SW 1271 (cell line): Measurements from ENCODE around the gene CNST.
"Not testable (repeated sequence)": the region's sequence is repeated elsewhere in the genome, so short reads cannot be mapped to it uniquely, and the experiment has no call there.

Experiments
- DNase-seq, 2 experiments: peaks; one replicate each; lab custom pipeline; 2025; lab: John Stamatoyannopoulos, UW

The CNST gene

GRCh38 chr1:246558041-246558440 lies 8.2 kb upstream of the CNST start:
- no peak for DNase-seq

- no peak for DNase-seq
These were observed 6.9 kb upstream of the CNST start for GRCh38 chr1:246559310-246559709.

DNA sequence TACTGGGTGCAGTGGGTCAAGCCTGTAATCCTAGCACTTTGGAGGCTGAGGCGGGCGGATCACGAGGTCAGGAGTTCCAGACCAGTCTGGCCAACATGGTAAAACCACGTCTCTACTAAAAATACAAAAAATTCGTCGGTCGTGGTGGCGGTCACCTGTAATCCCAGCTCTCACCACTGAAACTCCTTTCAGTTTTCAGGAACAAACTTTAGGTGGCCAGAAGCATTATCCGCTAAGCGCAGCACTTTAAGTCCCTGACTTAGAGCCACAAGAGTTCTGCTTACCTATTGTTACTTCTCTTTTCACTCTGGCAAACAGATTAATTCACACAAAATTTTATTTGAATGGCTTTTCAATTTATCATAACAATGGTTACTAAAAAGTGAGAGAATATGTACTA lies 5.4 kb upstream of the CNST start:
- not testable (repeated sequence) for DNase-seq

GRCh38 chr1:246564839-246565750 lies 1.2 kb upstream of the CNST start:
- DNase-seq: no peak

- DNase-seq: no peak
These were observed 517 bp upstream of the CNST start for GRCh38 chr1:246565751-246566127.

DNA sequence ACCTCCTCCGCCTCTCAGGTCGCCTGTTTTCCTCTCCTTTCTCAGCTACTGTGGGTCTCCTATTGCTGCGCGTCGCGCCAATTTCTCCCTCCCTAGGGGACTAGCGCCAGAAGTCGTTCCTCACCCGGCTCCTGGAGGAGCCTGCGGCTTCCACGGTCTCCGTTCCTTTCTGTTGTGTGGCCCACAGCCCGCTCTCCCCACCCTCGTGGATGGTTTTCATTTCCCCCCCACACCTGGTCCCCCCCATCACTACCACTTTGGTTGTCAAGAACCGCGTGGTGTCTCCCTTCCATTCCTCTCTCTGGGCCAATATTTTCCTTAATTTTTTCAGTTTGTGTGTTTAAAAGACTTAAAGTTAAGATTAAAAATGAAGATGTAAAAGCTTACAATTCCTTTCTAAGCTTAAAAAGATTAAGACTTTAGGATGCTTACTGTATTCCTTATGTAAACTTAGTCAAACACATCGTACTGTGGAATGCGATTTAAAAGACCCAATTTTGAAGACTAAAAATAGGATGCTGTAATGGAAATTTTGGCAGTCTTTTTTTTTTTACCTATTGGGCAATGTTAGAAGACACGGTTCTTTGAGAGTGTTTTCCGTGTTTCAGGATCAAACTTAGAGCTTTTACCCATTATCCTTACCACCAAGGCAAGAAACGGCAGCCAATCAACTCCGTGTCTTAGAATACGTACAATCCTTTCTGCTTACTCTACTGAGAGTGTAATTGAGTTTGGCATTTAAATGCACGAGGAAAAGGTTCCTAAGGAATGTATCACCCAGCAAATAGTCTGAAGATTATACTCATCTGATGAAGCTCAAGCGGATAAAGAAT lies 773 bp downstream of the CNST start:
- peak; percentile 49 to 77 for DNase-seq

DNA sequence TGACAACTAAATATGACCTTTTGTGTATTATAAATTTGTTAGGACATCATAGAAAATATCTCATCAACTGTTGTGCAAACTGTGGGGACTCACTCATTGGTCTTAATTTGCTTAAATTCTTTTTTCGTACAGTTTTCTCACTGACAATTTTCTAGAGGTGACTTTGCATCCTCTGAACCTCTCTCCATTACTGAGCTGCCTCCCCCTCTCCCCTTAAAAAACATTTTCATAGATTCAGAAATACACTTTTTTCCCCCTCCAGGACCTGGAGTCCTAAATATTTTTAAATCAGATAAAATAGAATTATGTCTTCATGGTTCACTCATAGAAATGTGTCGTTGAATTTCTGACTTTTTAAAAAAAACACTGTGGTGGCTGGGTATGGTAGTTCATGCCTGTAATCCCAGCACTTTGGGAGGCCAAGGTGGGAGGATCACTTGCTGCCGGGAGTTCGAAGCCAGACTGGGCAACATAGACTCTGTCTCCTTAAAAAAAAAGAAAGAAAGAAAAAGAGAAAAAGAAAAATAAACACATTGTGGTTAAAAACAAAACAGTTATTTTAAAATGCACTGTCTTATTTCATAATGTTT lies 1.5 kb downstream of the CNST start:
- DNase-seq: no peak

DNA sequence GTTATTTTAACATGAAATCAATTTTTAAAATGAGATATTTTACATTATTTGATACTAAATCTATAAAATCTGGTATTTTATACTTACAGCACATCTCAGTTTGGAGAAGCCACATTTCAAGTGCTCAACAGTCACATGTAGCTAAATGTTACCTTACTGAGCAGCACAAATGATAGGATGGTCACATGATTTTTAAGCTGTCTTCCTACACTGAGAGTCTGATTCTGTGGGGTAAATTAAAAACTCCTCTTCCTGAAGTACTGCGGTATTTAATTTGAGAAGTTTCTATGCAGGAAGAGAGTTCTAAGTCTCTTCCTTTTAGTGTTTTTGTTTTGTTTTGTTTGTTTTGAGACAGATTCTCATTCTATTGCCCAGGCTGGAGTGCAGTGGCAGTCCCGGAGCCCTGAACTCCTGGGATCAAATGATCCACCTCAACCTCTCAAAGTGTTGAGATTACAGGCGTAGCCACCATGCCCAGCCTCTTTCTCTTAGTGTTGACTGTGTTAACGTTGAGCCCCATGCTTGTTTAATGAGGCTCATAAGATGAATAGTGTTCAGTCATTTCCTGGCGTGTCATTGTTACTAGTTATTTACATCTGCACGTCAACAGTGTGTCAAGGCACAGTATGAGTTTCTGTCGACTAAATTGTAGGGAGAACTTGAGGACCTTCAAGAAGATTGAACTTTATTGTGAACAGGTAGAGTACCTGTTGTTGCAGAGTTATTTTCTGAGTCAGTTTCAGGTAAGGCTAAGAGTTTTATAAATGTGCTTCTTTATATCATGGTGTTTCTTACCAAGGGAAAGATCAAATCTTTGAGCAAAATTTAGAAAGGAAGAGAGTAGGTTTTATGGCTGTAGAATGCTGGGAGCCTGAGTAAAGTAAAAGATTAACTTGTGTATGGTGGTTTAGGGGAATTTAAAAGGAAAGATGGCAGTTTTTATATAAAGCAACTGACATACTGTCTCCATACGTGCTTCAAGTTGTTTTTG lies 3.3 kb downstream of the CNST start:
- peak; percentile 24 to 33 for DNase-seq

DNA sequence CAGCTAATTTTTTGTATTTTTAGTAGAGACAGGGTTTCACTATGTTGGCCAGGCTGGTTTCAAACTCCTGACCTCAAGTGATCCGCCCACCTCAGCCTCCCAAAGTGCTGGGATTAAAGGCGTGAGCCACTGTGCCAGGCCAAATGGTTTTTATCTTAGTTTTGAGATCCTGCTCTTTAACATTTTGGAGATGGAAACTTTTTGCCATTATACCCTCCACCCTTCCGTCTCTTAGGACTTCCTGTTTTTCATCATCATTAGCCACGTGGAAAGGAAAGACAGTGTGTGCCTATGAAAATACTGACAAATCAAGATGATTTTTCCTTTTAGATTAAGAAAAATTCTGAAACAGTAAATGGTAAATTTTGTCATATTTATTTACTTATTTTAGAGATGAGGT lies 5.1 kb downstream of the CNST start:
- DNase-seq: not testable (repeated sequence)

GRCh38 chr1:246571953-246572352 lies 5.7 kb downstream of the CNST start:
- no peak for DNase-seq

DNA sequence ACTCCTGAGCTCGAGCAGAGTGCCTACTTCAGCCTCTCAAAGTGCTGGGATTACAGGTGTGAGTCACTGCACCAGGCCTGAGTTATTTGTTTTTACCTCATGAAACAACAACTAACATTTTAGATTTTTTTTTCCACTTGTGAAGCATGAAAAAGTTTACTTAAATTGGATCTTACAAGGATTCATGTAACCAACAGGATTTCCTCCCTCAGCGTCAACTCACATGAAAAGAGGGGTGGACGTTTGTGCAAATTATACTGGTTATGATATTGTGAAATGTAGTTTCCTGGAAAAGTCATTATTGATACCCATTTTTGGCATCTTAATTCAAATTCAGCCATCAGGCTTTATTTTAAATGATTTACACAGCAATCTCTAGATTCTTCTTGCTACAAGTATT lies 6.5 kb downstream of the CNST start:
- no peak for DNase-seq

GRCh38 chr1:246573491-246573890 lies 7.2 kb downstream of the CNST start:
- no peak for DNase-seq

DNA sequence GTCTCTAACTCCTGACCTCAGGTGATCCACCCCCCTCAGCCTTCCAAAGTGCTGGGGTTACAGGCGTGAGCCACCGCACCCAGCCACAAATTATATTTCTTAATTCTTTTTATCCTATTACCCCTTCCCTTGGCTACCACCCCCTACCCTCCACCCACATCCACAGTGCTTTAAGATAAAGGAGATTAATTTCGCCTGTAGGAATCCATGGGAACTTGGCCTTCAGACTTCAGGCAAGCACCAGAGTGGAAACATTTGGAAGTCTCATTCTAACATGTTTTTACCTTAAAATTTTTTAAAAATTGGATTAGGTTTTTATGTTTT lies 10.4 kb downstream of the CNST start:
- no peak for DNase-seq

DNA sequence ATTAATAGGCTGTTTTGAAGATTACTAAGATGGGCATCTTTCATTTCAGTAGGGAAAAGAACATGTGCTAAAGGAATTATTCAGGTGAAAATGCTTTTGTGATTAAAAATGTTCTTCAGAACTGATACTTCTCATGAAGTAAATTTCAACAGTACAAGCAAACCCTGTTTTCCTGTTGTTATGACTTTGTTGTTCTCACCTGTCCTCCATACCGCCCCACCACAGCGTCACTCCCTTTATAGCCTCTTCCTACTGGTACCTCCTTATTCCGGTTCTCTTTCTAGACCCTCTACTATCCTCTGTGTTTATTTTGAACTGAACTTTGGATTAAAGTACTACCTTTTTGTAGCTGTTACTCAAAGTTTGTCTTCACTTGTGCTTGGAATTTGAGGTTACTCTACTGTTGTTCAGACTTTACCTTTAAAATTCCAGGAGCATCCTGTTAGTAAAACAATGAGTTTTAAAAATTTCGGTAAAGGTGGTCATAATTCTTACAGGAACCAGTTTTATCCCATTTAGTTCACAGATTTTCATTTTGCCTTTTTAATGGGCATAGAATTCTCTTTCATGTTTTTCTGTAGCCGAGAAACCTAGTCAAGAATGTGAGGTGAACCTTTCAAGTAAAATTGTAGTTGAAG lies 10.9 kb downstream of the CNST start:
- DNase-seq: no peak

DNA sequence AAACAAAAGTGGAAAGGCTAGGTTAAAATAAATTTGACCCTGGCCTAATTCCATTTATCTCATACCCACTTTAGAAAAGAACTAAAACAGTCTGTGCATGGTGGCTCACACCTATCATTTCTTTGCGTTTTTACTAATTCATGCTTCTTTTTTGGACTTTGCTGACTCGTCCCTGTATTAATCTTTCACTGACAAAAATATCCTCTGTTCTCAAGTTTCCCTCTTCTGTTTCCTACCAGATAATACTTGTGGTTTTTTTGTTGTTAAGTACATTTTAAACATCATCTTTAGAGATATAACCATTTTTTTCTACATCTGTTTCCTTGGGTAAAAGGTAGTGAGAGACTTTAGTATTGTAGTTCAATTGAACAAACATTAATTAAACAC lies 11.5 kb downstream of the CNST start:
- DNase-seq: no peak

DNA sequence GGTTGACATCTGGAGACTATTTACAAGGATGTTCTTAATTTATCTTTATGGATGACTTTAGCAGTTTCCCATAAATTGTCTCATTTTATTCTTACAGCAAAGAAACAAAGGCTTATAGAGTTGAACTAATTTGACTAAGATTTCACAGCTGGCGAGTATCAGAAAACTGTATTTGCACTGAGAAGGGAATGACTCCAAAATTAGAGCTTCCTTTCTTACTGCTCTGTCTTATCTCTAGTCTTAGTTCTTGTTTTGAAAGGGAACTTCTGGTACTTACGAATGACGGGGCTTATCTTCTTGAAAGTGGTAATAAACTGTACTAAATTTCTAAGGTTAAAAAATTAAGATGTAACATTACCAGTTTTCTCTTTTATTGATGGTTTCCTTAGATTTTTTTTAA lies 13.6 kb downstream of the CNST start:
- DNase-seq: no peak

DNA sequence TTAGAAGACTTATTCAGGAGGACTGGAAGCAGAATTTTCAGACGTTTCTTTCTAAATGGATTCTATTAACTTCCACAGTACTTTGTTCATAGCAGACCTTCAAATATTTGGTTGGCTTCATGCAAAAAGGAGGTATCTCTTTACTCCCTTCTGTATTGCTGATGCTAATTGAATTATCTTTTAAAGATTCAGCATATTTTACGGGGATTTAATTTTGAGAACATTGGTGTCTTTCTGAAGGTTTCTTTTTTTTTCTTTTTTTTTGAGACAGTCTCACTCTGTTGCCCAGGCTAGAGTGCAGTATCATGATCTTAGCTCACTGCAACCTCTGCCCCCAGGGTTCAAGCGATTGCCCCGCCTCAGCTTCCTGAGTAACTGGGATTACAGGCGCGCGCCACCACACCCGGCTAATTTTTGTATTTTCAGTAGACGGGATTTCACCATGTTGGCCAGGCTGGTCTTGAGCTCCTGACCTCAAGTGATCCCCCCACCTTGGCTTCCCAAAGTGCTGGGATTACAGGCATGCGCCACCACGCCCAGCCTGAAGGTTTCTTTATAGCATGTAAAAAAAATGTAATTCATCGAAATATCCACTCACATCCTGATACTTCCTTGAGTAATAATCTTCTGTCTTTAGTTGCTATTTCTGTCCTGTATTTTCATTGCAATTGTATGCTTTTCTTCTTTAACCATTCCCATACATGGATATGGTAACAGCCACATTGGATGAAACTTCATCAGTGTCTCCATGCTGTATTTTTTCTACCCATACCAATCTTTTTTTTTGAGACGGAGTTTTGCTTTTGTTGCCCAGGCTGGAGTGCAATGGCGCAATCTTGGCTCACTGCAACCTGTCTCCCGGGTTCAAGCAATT lies 14.5 kb downstream of the CNST start:
- DNase-seq: no peak

GRCh38 chr1:246582301-246583055 lies 16.2 kb downstream of the CNST start:
- no peak for DNase-seq

DNA sequence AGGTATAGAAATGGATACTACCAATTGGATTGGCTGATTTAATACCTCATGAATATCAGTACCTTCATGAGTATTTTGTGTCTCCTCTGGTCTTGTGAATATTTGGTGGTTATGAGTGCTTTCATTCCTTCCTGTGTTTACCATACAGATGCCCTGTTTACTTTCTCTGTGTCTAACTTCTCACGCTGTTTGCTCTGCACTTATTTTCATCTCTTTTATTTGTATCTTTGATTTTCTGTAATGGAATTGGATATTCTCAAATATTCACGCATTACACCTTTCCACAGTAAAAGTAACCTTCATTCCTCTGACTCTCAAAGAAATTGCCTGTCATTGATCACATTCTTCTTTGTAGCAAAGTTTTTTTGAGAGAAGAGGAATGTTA lies 16.8 kb downstream of the CNST start:
- no peak for DNase-seq
